Lower leg skin (tissue), 3 donors: Measurements from ENCODE around the gene RARA.

ENCODE experiments used
- POLR2A ChIP-seq, 2 donors: fragments of 450-650 bp; IDR thresholded peaks; one replicate each; pipeline ENCODE4 v1.6.1; 2016 to 2017; ENCODE audit warnings: antibody characterized with exemption in 2 of 2, mild to moderate bottlenecking in 1 of 2, moderate library complexity in 1 of 2
- TF ChIP-seq, protein P1 (sequence below), 3 donors: fragments of 450-650 bp; IDR thresholded peaks; one replicate each; pipeline ENCODE4 v1.5.1; 2016; ENCODE audit warnings: antibody characterized with exemption in 3 of 3, mild to moderate bottlenecking in 3 of 3, moderate library complexity in 2 of 3

DNA sequence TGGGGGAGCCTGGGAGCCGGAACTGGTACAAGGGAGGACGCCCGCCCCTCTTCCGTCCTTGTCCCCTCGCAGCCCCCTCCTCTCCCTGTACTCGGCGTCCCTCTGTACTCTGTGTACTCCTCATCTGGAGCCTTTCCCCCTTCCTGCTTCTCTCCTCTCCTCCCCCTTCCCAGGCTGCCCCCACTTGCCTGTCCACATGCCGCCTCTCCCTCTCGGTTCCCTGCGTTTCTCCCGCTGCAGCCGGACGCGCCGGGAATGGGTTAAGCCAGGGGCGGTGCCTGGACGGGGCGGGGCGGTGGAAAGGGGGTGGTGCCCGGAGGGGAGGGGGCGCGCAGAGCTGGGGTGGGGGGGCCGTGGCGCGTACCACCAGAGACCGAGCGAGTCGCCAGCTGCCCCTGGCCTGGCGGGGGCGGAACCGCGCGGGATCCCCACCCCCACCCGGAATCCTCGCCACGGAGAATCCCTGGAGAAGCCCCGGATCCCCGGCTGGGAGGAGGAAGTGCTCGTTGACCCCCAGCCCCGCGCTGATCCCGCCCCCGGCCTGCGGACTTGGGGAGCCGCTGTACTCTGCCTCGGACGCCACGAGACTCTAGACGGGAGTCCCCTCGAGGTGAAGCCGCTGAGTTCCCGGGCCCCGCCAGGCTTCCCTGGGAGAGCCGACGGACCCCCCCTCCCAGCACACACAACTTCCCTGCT is 33.0 kb downstream of the RARA start:
- no peak for TF ChIP-seq POLR2A (IDR thresholded peaks at IDR 0.05)
- TF ChIP-seq, protein P1, sequence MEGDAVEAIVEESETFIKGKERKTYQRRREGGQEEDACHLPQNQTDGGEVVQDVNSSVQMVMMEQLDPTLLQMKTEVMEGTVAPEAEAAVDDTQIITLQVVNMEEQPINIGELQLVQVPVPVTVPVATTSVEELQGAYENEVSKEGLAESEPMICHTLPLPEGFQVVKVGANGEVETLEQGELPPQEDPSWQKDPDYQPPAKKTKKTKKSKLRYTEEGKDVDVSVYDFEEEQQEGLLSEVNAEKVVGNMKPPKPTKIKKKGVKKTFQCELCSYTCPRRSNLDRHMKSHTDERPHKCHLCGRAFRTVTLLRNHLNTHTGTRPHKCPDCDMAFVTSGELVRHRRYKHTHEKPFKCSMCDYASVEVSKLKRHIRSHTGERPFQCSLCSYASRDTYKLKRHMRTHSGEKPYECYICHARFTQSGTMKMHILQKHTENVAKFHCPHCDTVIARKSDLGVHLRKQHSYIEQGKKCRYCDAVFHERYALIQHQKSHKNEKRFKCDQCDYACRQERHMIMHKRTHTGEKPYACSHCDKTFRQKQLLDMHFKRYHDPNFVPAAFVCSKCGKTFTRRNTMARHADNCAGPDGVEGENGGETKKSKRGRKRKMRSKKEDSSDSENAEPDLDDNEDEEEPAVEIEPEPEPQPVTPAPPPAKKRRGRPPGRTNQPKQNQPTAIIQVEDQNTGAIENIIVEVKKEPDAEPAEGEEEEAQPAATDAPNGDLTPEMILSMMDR (IDR thresholded peaks at IDR 0.05) = no peak
